ENCODE measurements around the gene ZCRB1. TPM values are rescaled to one million over a fixed set of nuclear protein-coding genes. Genes with fewer than 3 reads are reported as not detected.

Gene ZCRB1, protein sequence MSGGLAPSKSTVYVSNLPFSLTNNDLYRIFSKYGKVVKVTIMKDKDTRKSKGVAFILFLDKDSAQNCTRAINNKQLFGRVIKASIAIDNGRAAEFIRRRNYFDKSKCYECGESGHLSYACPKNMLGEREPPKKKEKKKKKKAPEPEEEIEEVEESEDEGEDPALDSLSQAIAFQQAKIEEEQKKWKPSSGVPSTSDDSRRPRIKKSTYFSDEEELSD
- 49.6 and 93.0 TPM in 2 replicates for polyA plus RNA-seq (2011; rRNA removed)
- polyA plus RNA-seq (2012; cell fraction: cytosol; rRNA removed) = 28.7 and 30.5 TPM in 2 replicates
- polyA plus RNA-seq (2012; cell fraction: nucleus; rRNA removed) = 5.1 and 6.6 TPM in 2 replicates
- polyA plus RNA-seq (2017; fragmentation: RNase III; extraction: RNeasy Plus Mini Kit Qiagen cat#74134 plus additional on column Dnase treatment) = 62.7 to 65.9 TPM (median 65.6 TPM) in 3 replicates
- 14.5 and 22.8 TPM in 2 replicates for polyA minus RNA-seq (2011; rRNA and poly(A)+ RNA removed)

DNA sequence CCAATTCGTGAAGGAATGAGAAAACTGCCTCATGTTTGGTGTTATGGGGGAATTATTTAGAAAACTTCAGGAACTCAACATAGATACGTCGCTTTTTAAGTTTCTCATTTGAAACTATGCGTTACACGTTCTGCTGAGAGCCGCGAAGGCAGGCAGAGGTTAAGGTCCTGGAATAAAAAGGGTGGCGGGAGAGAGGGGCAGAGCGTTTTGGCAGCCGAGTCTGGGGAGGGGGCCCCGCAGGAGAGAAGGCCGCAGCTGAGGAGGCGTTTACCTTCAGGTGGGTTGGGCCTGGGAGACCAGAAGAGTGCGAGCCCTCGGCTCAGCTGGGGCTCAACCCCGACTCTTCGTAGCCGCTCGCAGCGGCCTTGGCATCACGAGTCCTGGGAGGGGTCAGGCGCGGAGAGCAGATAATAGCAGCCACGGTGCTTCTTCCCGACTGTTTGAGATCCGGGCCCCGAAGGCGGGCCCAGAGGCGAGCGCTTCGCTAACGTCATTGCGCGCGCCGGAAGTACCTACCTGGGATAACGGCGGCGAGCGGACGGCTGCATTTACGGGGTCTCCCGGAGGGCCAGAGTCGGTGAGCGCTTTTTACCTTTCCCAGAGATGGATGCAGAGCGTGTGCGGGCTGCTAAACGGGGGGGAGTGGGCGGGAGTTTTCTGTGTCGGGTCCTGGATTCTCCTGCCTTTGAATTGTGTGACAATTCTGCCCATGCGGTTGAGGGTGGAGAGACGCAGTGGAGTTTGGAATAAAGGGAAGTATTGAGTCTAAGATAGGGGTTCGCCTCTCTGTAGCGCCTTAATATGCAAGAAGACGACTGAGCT, at the start of gene ZCRB1, which contains the start of gene PPHLN1:
TSS of gene ZCRB1 (minus strand) at position 442 of the 822 bp plus-strand sequence. CDS start 1,992 bp downstream, outside the sequence.
TSS of gene PPHLN1 (plus strand) at position 515 of the 822 bp plus-strand sequence. CDS start 9,736 bp downstream, outside the sequence.
- Histone ChIP-seq H3K27ac (peak within 1 kb of the TSS; percentile 91), H3K9me3 (no peaks in the 10 kb centered on the region), H3K4me1 (peaks cover 25% of the 10 kb centered on the region), H3K4me2 (peak within 1 kb of the TSS; percentile 94), H3K4me3 (peak within 1 kb of the TSS; percentile 84)
- WGBS (ENCODE audit: missing lambda C conversion rate) = 1% methylated on average over 55 of the region's 55 CpGs
- ChIA-PET POLR2A (interaction anchor here (0.6 to 1.2 kb wide), 2 partner anchors 21 to 181 kb away, joined by 5 read pairs; partner anchors contain the start of gene GXYLT1), CTCF (interaction anchor here (0.6 kb wide), 1 partner anchor 34 kb away, joined by 3 read pairs; no protein-coding TSS in a partner anchor)
- ATAC-seq (peak; percentile 97 to 99), DNase-seq (ENCODE audit: low read depth in 1 of 2, low spot score in 1 of 2) (peak; percentile 76 to 87), FAIRE-seq (no peak)
- TF ChIP-seq RAD21 (conservative IDR thresholded peaks at IDR 0.05 in 1 of 2, IDR thresholded peaks at IDR 0.05 in 1 of 2) (no peak), HOXA7 (CRISPR knock-in tag; IDR thresholded peaks at IDR 0.05) (no peak), FOSL2 (IDR thresholded peaks at IDR 0.05) (no peak), FOSL2 (CRISPR knock-in tag; IDR thresholded peaks at IDR 0.05) (no peak), NFE2L2 (conservative IDR thresholded peaks at IDR 0.05; ENCODE audit: low read length) (no peak), ZSCAN20 (CRISPR knock-in tag; IDR thresholded peaks at IDR 0.05) (no peak), HEYL (CRISPR knock-in tag; IDR thresholded peaks at IDR 0.05) (no peak), CEBPB (IDR thresholded peaks at IDR 0.05) (no peak), HOXB5 (CRISPR knock-in tag; IDR thresholded peaks at IDR 0.05) (no peak), HDAC2 (IDR thresholded peaks at IDR 0.05) (no peak), EP300 (IDR thresholded peaks at IDR 0.05) (no peak), ESRRA (IDR thresholded peaks at IDR 0.05; ENCODE audit: borderline replicate concordance, low read length) (no peak), CHD4 (IDR thresholded peaks at IDR 0.05; ENCODE audit: borderline replicate concordance) (no peak), RCOR1 (IDR thresholded peaks at IDR 0.05; ENCODE audit: low read depth, low read length) (no peak), NR3C1 (IDR thresholded peaks at IDR 0.05) (no peak), RARB (CRISPR knock-in tag; IDR thresholded peaks at IDR 0.05) (no peak), HOXB13 (CRISPR knock-in tag; IDR thresholded peaks at IDR 0.05; ENCODE audit: low read depth) (no peak), TP53 (CRISPR knock-in tag; IDR thresholded peaks at IDR 0.05) (0 out of 2 replicates have a peak, but pooled peaks have one; percentile 51), CHD2 (IDR thresholded peaks at IDR 0.05; ENCODE audit: low read length, partially characterized antibody) (no peak), RNF2 (IDR thresholded peaks at IDR 0.05; ENCODE audit: borderline replicate concordance, low read depth) (no peak), NPAS2 (CRISPR knock-in tag; IDR thresholded peaks at IDR 0.05; ENCODE audit: borderline replicate concordance) (no peak), EHMT2 (IDR thresholded peaks at IDR 0.05; ENCODE audit: low read depth) (no peak), CBX2 (IDR thresholded peaks at IDR 0.05; ENCODE audit: borderline replicate concordance, low read depth) (no peak), JUN (IDR thresholded peaks at IDR 0.05) (peak; percentile 69 to 83; a peak in 4 of 5 replicates), MAZ (IDR thresholded peaks at IDR 0.05; ENCODE audit: borderline replicate concordance, low read depth, low read length) (no peak)
- TF ChIP-seq, protein P1, sequence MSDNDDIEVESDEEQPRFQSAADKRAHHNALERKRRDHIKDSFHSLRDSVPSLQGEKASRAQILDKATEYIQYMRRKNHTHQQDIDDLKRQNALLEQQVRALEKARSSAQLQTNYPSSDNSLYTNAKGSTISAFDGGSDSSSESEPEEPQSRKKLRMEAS (IDR thresholded peaks at IDR 0.05) = peak; percentile 76
- TF ChIP-seq, protein P2, sequence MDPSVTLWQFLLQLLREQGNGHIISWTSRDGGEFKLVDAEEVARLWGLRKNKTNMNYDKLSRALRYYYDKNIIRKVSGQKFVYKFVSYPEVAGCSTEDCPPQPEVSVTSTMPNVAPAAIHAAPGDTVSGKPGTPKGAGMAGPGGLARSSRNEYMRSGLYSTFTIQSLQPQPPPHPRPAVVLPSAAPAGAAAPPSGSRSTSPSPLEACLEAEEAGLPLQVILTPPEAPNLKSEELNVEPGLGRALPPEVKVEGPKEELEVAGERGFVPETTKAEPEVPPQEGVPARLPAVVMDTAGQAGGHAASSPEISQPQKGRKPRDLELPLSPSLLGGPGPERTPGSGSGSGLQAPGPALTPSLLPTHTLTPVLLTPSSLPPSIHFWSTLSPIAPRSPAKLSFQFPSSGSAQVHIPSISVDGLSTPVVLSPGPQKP (IDR thresholded peaks at IDR 0.05; ENCODE audit: low read depth, low read length) = no peak
- TF ChIP-seq, protein P3, sequence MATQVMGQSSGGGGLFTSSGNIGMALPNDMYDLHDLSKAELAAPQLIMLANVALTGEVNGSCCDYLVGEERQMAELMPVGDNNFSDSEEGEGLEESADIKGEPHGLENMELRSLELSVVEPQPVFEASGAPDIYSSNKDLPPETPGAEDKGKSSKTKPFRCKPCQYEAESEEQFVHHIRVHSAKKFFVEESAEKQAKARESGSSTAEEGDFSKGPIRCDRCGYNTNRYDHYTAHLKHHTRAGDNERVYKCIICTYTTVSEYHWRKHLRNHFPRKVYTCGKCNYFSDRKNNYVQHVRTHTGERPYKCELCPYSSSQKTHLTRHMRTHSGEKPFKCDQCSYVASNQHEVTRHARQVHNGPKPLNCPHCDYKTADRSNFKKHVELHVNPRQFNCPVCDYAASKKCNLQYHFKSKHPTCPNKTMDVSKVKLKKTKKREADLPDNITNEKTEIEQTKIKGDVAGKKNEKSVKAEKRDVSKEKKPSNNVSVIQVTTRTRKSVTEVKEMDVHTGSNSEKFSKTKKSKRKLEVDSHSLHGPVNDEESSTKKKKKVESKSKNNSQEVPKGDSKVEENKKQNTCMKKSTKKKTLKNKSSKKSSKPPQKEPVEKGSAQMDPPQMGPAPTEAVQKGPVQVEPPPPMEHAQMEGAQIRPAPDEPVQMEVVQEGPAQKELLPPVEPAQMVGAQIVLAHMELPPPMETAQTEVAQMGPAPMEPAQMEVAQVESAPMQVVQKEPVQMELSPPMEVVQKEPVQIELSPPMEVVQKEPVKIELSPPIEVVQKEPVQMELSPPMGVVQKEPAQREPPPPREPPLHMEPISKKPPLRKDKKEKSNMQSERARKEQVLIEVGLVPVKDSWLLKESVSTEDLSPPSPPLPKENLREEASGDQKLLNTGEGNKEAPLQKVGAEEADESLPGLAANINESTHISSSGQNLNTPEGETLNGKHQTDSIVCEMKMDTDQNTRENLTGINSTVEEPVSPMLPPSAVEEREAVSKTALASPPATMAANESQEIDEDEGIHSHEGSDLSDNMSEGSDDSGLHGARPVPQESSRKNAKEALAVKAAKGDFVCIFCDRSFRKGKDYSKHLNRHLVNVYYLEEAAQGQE (IDR thresholded peaks at IDR 0.05) = no peak
- TF ChIP-seq, protein P4, sequence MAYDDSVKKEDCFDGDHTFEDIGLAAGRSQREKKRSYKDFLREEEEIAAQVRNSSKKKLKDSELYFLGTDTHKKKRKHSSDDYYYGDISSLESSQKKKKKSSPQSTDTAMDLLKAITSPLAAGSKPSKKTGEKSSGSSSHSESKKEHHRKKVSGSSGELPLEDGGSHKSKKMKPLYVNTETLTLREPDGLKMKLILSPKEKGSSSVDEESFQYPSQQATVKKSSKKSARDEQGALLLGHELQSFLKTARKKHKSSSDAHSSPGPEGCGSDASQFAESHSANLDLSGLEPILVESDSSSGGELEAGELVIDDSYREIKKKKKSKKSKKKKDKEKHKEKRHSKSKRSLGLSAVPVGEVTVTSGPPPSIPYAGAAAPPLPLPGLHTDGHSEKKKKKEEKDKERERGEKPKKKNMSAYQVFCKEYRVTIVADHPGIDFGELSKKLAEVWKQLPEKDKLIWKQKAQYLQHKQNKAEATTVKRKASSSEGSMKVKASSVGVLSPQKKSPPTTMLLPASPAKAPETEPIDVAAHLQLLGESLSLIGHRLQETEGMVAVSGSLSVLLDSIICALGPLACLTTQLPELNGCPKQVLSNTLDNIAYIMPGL (CRISPR knock-in tag; IDR thresholded peaks at IDR 0.05; ENCODE audit: borderline replicate concordance) = peak; percentile 50; the same call in 1 of the 2 replicates
- TF ChIP-seq, protein P5, sequence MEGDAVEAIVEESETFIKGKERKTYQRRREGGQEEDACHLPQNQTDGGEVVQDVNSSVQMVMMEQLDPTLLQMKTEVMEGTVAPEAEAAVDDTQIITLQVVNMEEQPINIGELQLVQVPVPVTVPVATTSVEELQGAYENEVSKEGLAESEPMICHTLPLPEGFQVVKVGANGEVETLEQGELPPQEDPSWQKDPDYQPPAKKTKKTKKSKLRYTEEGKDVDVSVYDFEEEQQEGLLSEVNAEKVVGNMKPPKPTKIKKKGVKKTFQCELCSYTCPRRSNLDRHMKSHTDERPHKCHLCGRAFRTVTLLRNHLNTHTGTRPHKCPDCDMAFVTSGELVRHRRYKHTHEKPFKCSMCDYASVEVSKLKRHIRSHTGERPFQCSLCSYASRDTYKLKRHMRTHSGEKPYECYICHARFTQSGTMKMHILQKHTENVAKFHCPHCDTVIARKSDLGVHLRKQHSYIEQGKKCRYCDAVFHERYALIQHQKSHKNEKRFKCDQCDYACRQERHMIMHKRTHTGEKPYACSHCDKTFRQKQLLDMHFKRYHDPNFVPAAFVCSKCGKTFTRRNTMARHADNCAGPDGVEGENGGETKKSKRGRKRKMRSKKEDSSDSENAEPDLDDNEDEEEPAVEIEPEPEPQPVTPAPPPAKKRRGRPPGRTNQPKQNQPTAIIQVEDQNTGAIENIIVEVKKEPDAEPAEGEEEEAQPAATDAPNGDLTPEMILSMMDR (IDR thresholded peaks at IDR 0.05) = no peak

All from A549 (cell line).